GF-D8 (cell line): ENCODE results near the gene JAG1.

ENCODE experiments used
- DNase-seq: peaks from one replicate; lab custom pipeline; 2025; lab: John Stamatoyannopoulos, UW

Gene JAG1

GRCh38 chr20:10652660-10653261, 21.0 kb downstream of the JAG1 start:
- DNase-seq: no peak

GRCh38 chr20:10652185-10652584, 21.6 kb downstream of the JAG1 start:
- DNase-seq: no peak

GRCh38 chr20:10651227-10651990, 22.4 kb downstream of the JAG1 start:
- DNase-seq: no peak

- DNase-seq: no peak
Observed at GRCh38 chr20:10649797-10650160, 24.0 kb downstream of the JAG1 start.

GRCh38 chr20:10649080-10649796, 24.6 kb downstream of the JAG1 start:
- DNase-seq: no peak

GRCh38 chr20:10648651-10649050, 25.1 kb downstream of the JAG1 start:
- no peak for DNase-seq

GRCh38 chr20:10647909-10648308, 25.9 kb downstream of the JAG1 start:
- no peak for DNase-seq

GRCh38 chr20:10647471-10647870, 26.3 kb downstream of the JAG1 start:
- no peak for DNase-seq

GRCh38 chr20:10646886-10647420, 26.8 kb downstream of the JAG1 start:
- DNase-seq: no peak

- DNase-seq: no peak
Observed at GRCh38 chr20:10646006-10646405, 27.8 kb downstream of the JAG1 start.

- DNase-seq: no peak
Observed at GRCh38 chr20:10645205-10645570, 28.6 kb downstream of the JAG1 start.

GRCh38 chr20:10644458-10645204, 29.2 kb downstream of the JAG1 start:
- DNase-seq: no peak

- no peak for DNase-seq
Observed at GRCh38 chr20:10643560-10643873, 30.3 kb downstream of the JAG1 start.

- DNase-seq: no peak
Observed at GRCh38 chr20:10642856-10643559, 30.8 kb downstream of the JAG1 start.

- DNase-seq: no peak
Observed at GRCh38 chr20:10641893-10642292, 31.9 kb downstream of the JAG1 start.

- DNase-seq: no peak
Observed at GRCh38 chr20:10641467-10641866, 32.3 kb downstream of the JAG1 start.

- no peak for DNase-seq
Observed at GRCh38 chr20:10640897-10641296, 32.9 kb downstream of the JAG1 start.

GRCh38 chr20:10639737-10640556, 33.9 kb downstream of the JAG1 start:
- no peak for DNase-seq

- no peak for DNase-seq
Observed at GRCh38 chr20:10639077-10639736, 34.6 kb downstream of the JAG1 start.

GRCh38 chr20:10637563-10637962, 36.2 kb downstream of the JAG1 start:
- no peak for DNase-seq
